Trophoblast cell (in vitro differentiated cells and primary cell): ENCODE measurements around the gene MCAM.

ENCODE experiments used
- DNase-seq, 2 donors: peaks; one replicate each; pipeline ENCODE4 v3.0.0-alpha.2; 2016
- H2AFZ ChIP-seq: 2 replicates; pipeline ENCODE4 v1.6.1; 2013; ENCODE audit warnings: low read length, moderate library complexity, mild to moderate bottlenecking; ENCODE audit not compliant: insufficient read depth, poor library complexity
- H2AK5ac ChIP-seq: 2 replicates; pipeline ENCODE4 v1.6.1; 2013; ENCODE audit warnings: mild to moderate bottlenecking, low read length
- H2BK120ac ChIP-seq: 2 replicates; pipeline ENCODE4 v1.6.1; 2013; ENCODE audit warnings: low read length, mild to moderate bottlenecking, moderate library complexity; ENCODE audit not compliant: insufficient read depth, poor library complexity
- H2BK12ac ChIP-seq: 2 replicates; pipeline ENCODE4 v1.6.1; 2013; ENCODE audit warnings: mild to moderate bottlenecking, low read length, moderate library complexity
- H2BK5ac ChIP-seq: 2 replicates; pipeline ENCODE4 v1.6.1; 2013; ENCODE audit warnings: low read length, low read depth, moderate library complexity, mild to moderate bottlenecking; ENCODE audit not compliant: poor library complexity
- H3K14ac ChIP-seq: 2 replicates; pipeline ENCODE4 v1.6.1; 2013; ENCODE audit warnings: mild to moderate bottlenecking, low read length
- H3K18ac ChIP-seq: 2 replicates; pipeline ENCODE4 v1.6.1; 2013; ENCODE audit warnings: mild to moderate bottlenecking, low read length
- H3K23ac ChIP-seq: 2 replicates; pipeline ENCODE4 v1.6.1; 2013; ENCODE audit warnings: low read length
- H3K27ac ChIP-seq: 2 replicates; pipeline ENCODE4 v1.5.1; 2013; ENCODE audit warnings: low read depth, mild to moderate bottlenecking, inconsistent platforms, low read length, moderate library complexity
- H3K27me3 ChIP-seq: 2 replicates; pipeline ENCODE4 v1.6.1; 2013; ENCODE audit warnings: inconsistent platforms, mild to moderate bottlenecking, low read length, moderate library complexity; ENCODE audit not compliant: insufficient read depth
- H3K36me3 ChIP-seq, 2 experiments: 1 replicate in 1 of 2; 2 replicates in 1 of 2; pipeline ENCODE4 v1.6.1; 2013; ENCODE audit warnings: low read length in 2 of 2, mild to moderate bottlenecking in 2 of 2, moderate library complexity in 1 of 2; ENCODE audit not compliant: insufficient read depth in 2 of 2, control insufficient read depth in 1 of 2
- H3K4ac ChIP-seq: 2 replicates; pipeline ENCODE4 v1.6.1; 2013; ENCODE audit warnings: low read depth, mild to moderate bottlenecking, low read length, moderate library complexity
- H3K4me1 ChIP-seq, 2 experiments: 1 replicate in 1 of 2; 2 replicates in 1 of 2; pipeline ENCODE4 v1.6.1; 2013; ENCODE audit warnings: low read length in 2 of 2, mild to moderate bottlenecking in 2 of 2, moderate library complexity in 1 of 2; ENCODE audit not compliant: insufficient read depth in 2 of 2, control insufficient read depth in 1 of 2
- H3K4me2 ChIP-seq: 2 replicates; pipeline ENCODE4 v1.6.1; 2013; ENCODE audit warnings: inconsistent platforms, mild to moderate bottlenecking, low read length, moderate library complexity
- H3K4me3 ChIP-seq: 2 replicates; pipeline ENCODE4 v1.5.1; 2013; ENCODE audit warnings: mild to moderate bottlenecking, low read depth, low read length, inconsistent platforms
- H3K79me1 ChIP-seq: one replicate; pipeline ENCODE4 v1.6.1; 2013; ENCODE audit warnings: low read length
- H3K79me2 ChIP-seq: 2 replicates; pipeline ENCODE4 v1.6.1; 2013; ENCODE audit warnings: low read length, mild to moderate bottlenecking; ENCODE audit not compliant: control insufficient read depth, insufficient read depth, poor library complexity
- H3K9ac ChIP-seq: 2 replicates; pipeline ENCODE4 v1.6.1; 2013; ENCODE audit warnings: mild to moderate bottlenecking, low read length
- H3K9me3 ChIP-seq: 2 replicates; pipeline ENCODE4 v1.6.1; 2013; ENCODE audit warnings: low read depth, mild to moderate bottlenecking, control low read depth, inconsistent platforms, low read length; ENCODE audit not compliant: insufficient read depth
- H4K12ac ChIP-seq: 2 replicates; pipeline ENCODE4 v1.6.1; 2013; ENCODE audit warnings: low read depth, mild to moderate bottlenecking, low read length, moderate library complexity
- H4K8ac ChIP-seq: 2 replicates; pipeline ENCODE4 v1.6.1; 2013; ENCODE audit warnings: low read depth, mild to moderate bottlenecking, low read length, moderate library complexity
- H4K91ac ChIP-seq: one replicate; pipeline ENCODE4 v1.6.1; 2013; ENCODE audit warnings: low read depth, mild to moderate bottlenecking, low read length, moderate library complexity
- WGBS: extraction: QIAGEN DNeasy Blood & Tissue Kit; methylation state at CpG from one replicate; pipeline ENCODE4 v1.1.7; 2013; ENCODE audit warnings: missing lambda C conversion rate; ENCODE audit not compliant: insufficient read length, insufficient coverage; ENCODE audit errors: extremely low coverage; 5-methylcytosine and 5-hydroxymethylcytosine counted together

The MCAM gene

DNA sequence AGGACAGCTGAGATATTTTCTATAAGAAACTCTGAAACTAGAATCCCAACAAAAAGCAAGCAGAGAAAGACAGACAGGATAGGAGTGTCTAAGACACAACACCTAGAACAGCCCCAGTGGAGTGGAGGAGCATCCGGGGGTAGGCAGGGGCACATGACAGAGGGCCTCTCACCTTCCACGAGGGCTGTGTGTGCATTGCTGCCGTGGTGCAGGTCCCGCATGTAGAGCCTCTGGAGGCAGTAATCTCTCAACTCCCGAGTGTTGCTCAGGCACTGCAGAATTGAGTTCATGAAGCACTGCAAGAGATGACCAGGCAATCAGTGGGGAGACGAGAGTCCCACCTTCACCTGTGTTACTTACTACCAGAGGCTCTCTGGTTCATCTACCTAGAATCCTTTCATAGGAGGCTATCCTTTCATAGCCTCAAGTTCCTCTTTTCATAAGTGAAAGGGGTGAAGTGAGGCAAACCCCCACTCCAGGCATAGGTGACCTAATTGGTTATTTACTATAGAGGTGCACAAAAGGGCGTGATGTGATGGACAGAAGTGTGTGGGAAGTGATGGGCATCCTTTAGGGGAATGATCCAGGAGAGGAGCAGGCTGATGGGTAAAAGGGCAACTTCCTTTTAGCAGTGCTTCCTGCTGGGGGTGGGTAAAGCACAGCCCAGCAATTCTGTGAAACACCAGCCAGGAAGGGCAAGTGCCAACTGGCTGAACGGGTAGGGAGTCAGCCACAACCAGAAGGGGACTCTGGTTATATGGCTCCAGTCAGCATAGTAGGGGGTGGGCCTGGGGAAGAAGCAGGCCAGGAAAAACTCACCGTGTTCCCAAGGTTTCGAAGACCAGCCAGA is 42.7 kb upstream of the MCAM start:
- Histone ChIP-seq H2AFZ (no peak overlapping the region), H2AK5ac (peak overlapping the region; percentile 68), H3K4me3 (no peak overlapping the region), H3K36me3 (peaks cover 5 to 6% of the 10 kb centered on the region in 2 experiments), H3K27me3 (no peaks in the 10 kb centered on the region), H4K12ac (no peak overlapping the region), H3K27ac (no peak overlapping the region), H4K91ac (peak overlapping the region; percentile 63), H2BK12ac (peak overlapping the region; percentile 78), H2BK5ac (no peak overlapping the region), H4K8ac (no peak overlapping the region), H3K14ac (peak overlapping the region; percentile 22), H3K4ac (peak overlapping the region; percentile 20), H3K4me2 (no peak overlapping the region), H3K79me2 (peaks cover 4% of the 10 kb centered on the region), H3K23ac (no peak overlapping the region), H3K9me3 (peaks cover 5% of the 10 kb centered on the region), H3K4me1 (peaks cover 29 to 32% of the 10 kb centered on the region in 2 experiments), H2BK120ac (peak overlapping the region; percentile 8), H3K9ac (no peak overlapping the region), H3K18ac (peak overlapping the region; percentile 37), H3K79me1 (peaks cover 11% of the 10 kb centered on the region)
- DNase-seq, result no peak
- no CpG with 5 or more reads among the region's 10 CpGs for WGBS

GRCh38 chr11:119357074-119357473 is 40.1 kb upstream of the MCAM start:
- Histone ChIP-seq H2BK120ac (no peak overlapping the region), H3K27me3 (no peaks in the 10 kb centered on the region), H4K91ac (no peak overlapping the region), H4K12ac (no peak overlapping the region), H3K4me1 (peaks cover 15% of the 10 kb centered on the region in 2 experiments), H3K4me3 (no peak overlapping the region), H3K23ac (no peak overlapping the region), H3K18ac (no peak overlapping the region), H2BK12ac (no peak overlapping the region), H2BK5ac (no peak overlapping the region), H3K79me2 (peaks cover 1% of the 10 kb centered on the region), H2AFZ (no peak overlapping the region), H3K4me2 (peak overlapping the region; percentile 99), H3K9ac (no peak overlapping the region), H2AK5ac (no peak overlapping the region), H3K14ac (no peak overlapping the region), H3K79me1 (peaks cover 10% of the 10 kb centered on the region), H3K27ac (no peak overlapping the region), H3K9me3 (no peaks in the 10 kb centered on the region), H3K36me3 (peaks cover 5 to 6% of the 10 kb centered on the region in 2 experiments), H3K4ac (no peak overlapping the region), H4K8ac (no peak overlapping the region)
- DNase-seq, result no peak
- no CpG with 5 or more reads among the region's 13 CpGs for WGBS

- Histone ChIP-seq H3K36me3 (peaks cover 5 to 6% of the 10 kb centered on the region in 2 experiments), H3K14ac (peak overlapping the region; percentile 23), H3K4ac (no peak overlapping the region), H3K27me3 (no peaks in the 10 kb centered on the region), H3K9ac (peak overlapping the region; percentile 65), H4K8ac (peak overlapping the region; percentile 64), H3K4me2 (peak overlapping the region; percentile 99), H2AK5ac (no peak overlapping the region), H2AFZ (peak overlapping the region; percentile 55), H3K4me3 (peak overlapping the region; percentile 66), H3K9me3 (no peaks in the 10 kb centered on the region), H3K18ac (peak overlapping the region; percentile 20), H4K12ac (no peak overlapping the region), H2BK120ac (no peak overlapping the region), H2BK5ac (no peak overlapping the region), H3K4me1 (peaks cover 9% of the 10 kb centered on the region in 2 experiments), H3K79me1 (peaks cover 6% of the 10 kb centered on the region), H3K79me2 (peaks cover 1% of the 10 kb centered on the region), H3K23ac (no peak overlapping the region), H3K27ac (no peak overlapping the region), H4K91ac (peak overlapping the region; percentile 16), H2BK12ac (peak overlapping the region; percentile 29)
- DNase-seq, result peak; percentile 60 to 74
- WGBS, result no CpG with 5 or more reads among the region's 54 CpGs
Measured at GRCh38 chr11:119356349-119357031, 39.6 kb upstream of the MCAM start.

GRCh38 chr11:119355091-119355843 is 38.3 kb upstream of the MCAM start:
- Histone ChIP-seq H3K18ac (no peak overlapping the region), H3K4ac (no peak overlapping the region), H3K4me2 (no peak overlapping the region), H2BK12ac (no peak overlapping the region), H2BK5ac (no peak overlapping the region), H4K8ac (no peak overlapping the region), H3K36me3 (peaks cover 5 to 6% of the 10 kb centered on the region in 2 experiments), H2BK120ac (no peak overlapping the region), H3K14ac (no peak overlapping the region), H3K9me3 (no peaks in the 10 kb centered on the region), H3K23ac (no peak overlapping the region), H3K4me1 (peaks cover 6% of the 10 kb centered on the region in 2 experiments), H3K27ac (no peak overlapping the region), H3K4me3 (no peak overlapping the region), H4K12ac (no peak overlapping the region), H3K79me2 (peaks cover 1% of the 10 kb centered on the region), H3K79me1 (peaks cover 3% of the 10 kb centered on the region), H2AFZ (no peak overlapping the region), H3K9ac (no peak overlapping the region), H3K27me3 (no peaks in the 10 kb centered on the region), H2AK5ac (no peak overlapping the region), H4K91ac (no peak overlapping the region)
- WGBS, result no CpG with 5 or more reads among the region's 9 CpGs
- no peak for DNase-seq
